Cardiac atrium fibroblast (primary cell): Measurements from ENCODE around the gene FCHSD2. TPM values are rescaled to one million over a fixed set of nuclear protein-coding genes. Genes with fewer than 3 reads are reported as not detected.

Source experiments
- total RNA-seq: library from RNA; depleted of rRNA; stranded (reverse); fragments of >200 nt; gene quantifications from 2 replicates; pipeline ENCODE4 v1.2.3, GENCODE V29; 2015

FCHSD2 gene
- 4.2 and 6.8 TPM in 2 replicates for total RNA-seq

GRCh38 chr11:73142128-73142377, at the start of gene FCHSD2:
Gene FCHSD2, minus strand, starts transcription at chr11:73142318. Its CDS starts 441 bp downstream, at chr11:73141877.

GRCh38 chr11:72814286-72815109, 327.6 kb downstream of the FCHSD2 start, which contains the start of gene ATG16L2:
Gene ATG16L2, plus strand, starts transcription at chr11:72814411. Its CDS starts 35 bp downstream, at chr11:72814446.

GRCh38 chr11:72793425-72794367, 348.4 kb downstream of the FCHSD2 start, which contains the start of gene STARD10:
Gene STARD10, minus strand, starts transcription at chr11:72794047. Its CDS starts 12,866 bp downstream, at chr11:72781181.

Other genes starting within 250 kb of the FCHSD2 start
- not detected in 2 replicates for gene P2RY2, start 76.0 kb upstream of the FCHSD2 start, total RNA-seq
- gene P2RY6, start 130.0 kb upstream of the FCHSD2 start, total RNA-seq, result 1.1 TPM in 1 of 2 replicates, not detected in the other
- 18.6 and 22.6 TPM in 2 replicates for gene ARHGEF17, start 166.0 kb upstream of the FCHSD2 start, total RNA-seq
- 5.3 and 5.4 TPM in 2 replicates for gene RELT, start 234.1 kb upstream of the FCHSD2 start, total RNA-seq